Psoas muscle (tissue), 8 donors: ENCODE results near the gene KXD1. TPM values are rescaled to one million over a fixed set of nuclear protein-coding genes. Genes with fewer than 3 reads are reported as not detected.
A peak's percentile ranks its signal among the peaks of the same experiment; 100 is the strongest.

Experiments used
- ATAC-seq, 4 donors: fragments of 200-7000 bp; cut with Tn5 transposase; one replicate each; pipeline ENCODE4 v1.9.1; 2020; ENCODE audit warnings: moderate library complexity in 3 of 4, mild to moderate bottlenecking in 2 of 4
- DNase-seq, 2 donors: peaks; one replicate each; pipeline ENCODE4 v3.0.0-alpha.2; 2020
- H3K27ac ChIP-seq: fragments of 200-600 bp; one replicate; pipeline ENCODE4 v1.8.0; 2022
- H3K27me3 ChIP-seq, 3 donors: fragments of 200-600 bp in 1 of 3; one replicate each; pipeline versions ENCODE4 v1.6.1 to v1.8.0; 2013 to 2022; ENCODE audit warnings: low read length in 2 of 3, mild to moderate bottlenecking in 2 of 3, moderate library complexity in 1 of 3; ENCODE audit not compliant: insufficient read depth in 3 of 3
- H3K36me3 ChIP-seq, 2 donors: fragments of 200-600 bp in 1 of 2; one replicate each; pipeline versions ENCODE4 v1.6.1 to v1.8.0; 2013 to 2022; ENCODE audit warnings: low read depth in 1 of 2, mild to moderate bottlenecking in 1 of 2, moderate library complexity in 1 of 2; ENCODE audit not compliant: insufficient read depth in 1 of 2
- H3K4me1 ChIP-seq: fragments of 200-600 bp; one replicate; pipeline ENCODE4 v1.8.0; 2022
- H3K4me3 ChIP-seq: fragments of 200-600 bp; one replicate; pipeline ENCODE4 v1.8.0; 2022; ENCODE audit warnings: mild to moderate bottlenecking
- H3K9me3 ChIP-seq: fragments of 200-600 bp; one replicate; pipeline ENCODE4 v1.8.0; 2022
- CTCF ChIP-seq: fragments of 200-600 bp; IDR thresholded peaks from one replicate; pipeline ENCODE4 v1.8.0; 2022; ENCODE audit warnings: antibody characterized with exemption
- WGBS, 3 donors: extraction: QIAGEN DNeasy Blood & Tissue Kit; methylation state at CpG; one replicate each; pipeline versions ENCODE4 v1.1.6 to v1.1.7; 2013; 5-methylcytosine and 5-hydroxymethylcytosine counted together
- intact Hi-C, 2 donors: fragments of 100-400 bp; cut with DNase I; formaldehyde crosslinking; loops; one replicate each; pipeline versions ENCODE4 v1.11.0 to v1.14.2; 2022
- polyA plus RNA-seq, 3 donors: library from polyadenylated mRNA; stranded (reverse); fragments of 200-250 nt; gene quantifications; one replicate each; pipeline ENCODE4 v1.2.3, GENCODE V29; 2013
- total RNA-seq, 4 donors: library from RNA; stranded (reverse); fragmentation: NEBNext Ultra II Directional in 2 of 4; extraction: Animal tissue kit (Norgen Biotek cat#: 25700) in 2 of 4; gene quantifications; one replicate each; pipeline versions ENCODE4 v1.2.1 to v1.2.4, GENCODE V29; 2021 to 2023
- donor health status: healthy with polysubstance abuse.
- donor health status: DM: no; HTN: no; CAD: no; lungs with moderate emphysema.
- donor health status: Bipolar disorder and iron deficiency.
- donor health status: healthy.
- donor health status: DM: yes; HTN: yes; CAD: no.
- donor health status: DM: no; HTN: no; CAD: no.
- donor health status: DM: no; HTN: no; CAD: no.
- donor health status: DM: yes; HTN: yes; CAD: no.

The KXD1 gene
- total and polyA plus RNA-seq, 7 donors = 38.9 to 144 (median 76.5) TPM

- DNase-seq (no peak), ATAC-seq (no peak)
- intact Hi-C loops = no loop called here
- no peaks in the 10 kb centered on the region for H3K4me1 ChIP-seq
- no peak for TF ChIP-seq CTCF
- 67 to 72% (median 69%) methylated on average over 7 of the region's 7 CpGs for WGBS, 3 donors
- no peak overlapping the region for H3K4me3 ChIP-seq
- peaks cover under 1 to 33% of the 10 kb centered on the region in 2 donors for H3K36me3 ChIP-seq
- H3K9me3 ChIP-seq = no peaks in the 10 kb centered on the region
- H3K27me3 ChIP-seq = no peaks in the 10 kb centered on the region
- no peak overlapping the region for H3K27ac ChIP-seq
Observed at GRCh38 chr19:18580311-18580710, 22.6 kb downstream of the KXD1 start.

DNA sequence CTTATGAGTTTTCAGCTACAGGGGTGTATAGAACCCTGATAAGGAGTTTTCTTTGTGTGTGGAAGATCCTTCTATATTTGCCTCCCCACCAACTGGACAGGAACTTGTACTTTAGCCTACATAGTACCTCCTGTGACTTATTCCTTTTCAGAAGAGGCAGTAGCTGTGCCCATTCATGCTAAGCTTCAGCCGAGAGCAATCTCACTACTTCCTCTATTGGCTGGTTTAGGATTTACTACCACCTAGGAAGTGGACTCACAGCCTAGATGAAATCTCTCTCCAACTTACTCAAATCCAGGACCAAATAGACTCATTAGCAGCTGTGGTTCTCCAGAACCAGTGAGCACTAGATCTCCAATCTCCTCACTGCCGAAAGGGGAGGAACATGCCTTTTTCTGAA, 28.6 kb downstream of the KXD1 start:
- WGBS, 3 donors = 65 to 82% (median 73%) methylated on average over 2 of the region's 2 CpGs
- DNase-seq = no peak
- Histone ChIP-seq H3K36me3 (peaks cover 4 to 7% of the 10 kb centered on the region in 2 donors), H3K9me3 (no peaks in the 10 kb centered on the region), H3K4me1 (peaks cover 5% of the 10 kb centered on the region), H3K27me3 (no peaks in the 10 kb centered on the region), H3K27ac (no peak overlapping the region), H3K4me3 (no peak overlapping the region)
- TF ChIP-seq CTCF = no peak
- no peak for ATAC-seq
- intact Hi-C loops = no loop called here

- H3K36me3 ChIP-seq = peaks cover 4 to 16% of the 10 kb centered on the region in 2 donors
- no peak for TF ChIP-seq CTCF
- H3K4me3 ChIP-seq = no peak overlapping the region
- DNase-seq (no peak), ATAC-seq (no peak)
- peaks cover 5% of the 10 kb centered on the region for H3K4me1 ChIP-seq
- no peaks in the 10 kb centered on the region for H3K27me3 ChIP-seq
- peak overlapping the region; percentile 87 for H3K27ac ChIP-seq
- H3K9me3 ChIP-seq = no peaks in the 10 kb centered on the region
- intact Hi-C loops = no loop called here
- WGBS, 3 donors = 91 to 92% (median 92%) methylated on average over 12 of the region's 12 CpGs
Observed at GRCh38 chr19:18587561-18587960, 29.9 kb downstream of the KXD1 start.

- H3K9me3 ChIP-seq = no peaks in the 10 kb centered on the region
- peaks cover 4 to 16% of the 10 kb centered on the region in 2 donors for H3K36me3 ChIP-seq
- peak overlapping the region; percentile 78 for H3K4me3 ChIP-seq
- no peak for DNase-seq
- ATAC-seq = peak in 3 of 4 donors; percentile 0 to 2 (median 0)
- 25 to 31% (median 27%) methylated on average over 16 of the region's 16 CpGs for whole genome bisulfite sequencing, 3 donors
- intact Hi-C loops = no loop called here
- H3K27me3 ChIP-seq = no peaks in the 10 kb centered on the region
- H3K27ac ChIP-seq = peak overlapping the region; percentile 87
- H3K4me1 ChIP-seq = peaks cover 5% of the 10 kb centered on the region
- TF ChIP-seq CTCF = no peak
Observed at GRCh38 chr19:18587962-18588610, 30.4 kb downstream of the KXD1 start.
